ENCODE measurements around the gene HDAC3.

HDAC3 gene

DNA sequence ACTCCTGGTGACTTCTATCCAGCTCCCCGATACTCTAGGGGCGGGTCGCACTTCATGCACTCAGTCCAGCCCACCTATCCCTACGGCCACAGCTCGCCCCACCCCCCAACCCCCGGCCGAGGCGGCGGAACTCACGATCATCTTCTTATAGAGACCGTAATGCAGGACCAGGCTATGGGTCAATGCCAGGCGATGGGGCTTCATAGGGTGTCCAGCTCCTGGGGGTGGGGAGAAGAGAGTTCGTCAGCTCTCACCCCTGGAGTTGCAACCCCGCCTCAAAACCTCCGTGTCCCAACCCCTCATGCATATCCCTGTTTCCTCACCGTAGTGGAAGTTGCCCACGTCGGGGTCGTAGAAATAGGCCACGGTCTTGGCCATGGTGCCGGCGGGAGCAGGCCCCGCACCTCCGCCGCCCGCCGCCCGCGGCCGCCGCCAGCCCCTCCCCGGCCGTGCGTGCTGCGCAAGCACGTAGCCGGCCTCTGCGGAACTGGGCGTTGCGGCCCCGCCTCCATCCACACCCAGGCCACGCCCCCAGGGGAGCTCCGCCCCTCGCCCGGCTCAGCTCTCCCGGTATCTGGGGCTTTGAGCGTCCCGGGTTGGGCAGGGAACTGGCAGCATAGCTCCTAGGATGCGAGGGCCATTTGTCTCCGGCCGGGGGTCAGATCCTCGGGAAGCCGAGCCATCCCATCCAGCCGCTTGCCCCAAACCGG is at the start of gene HDAC3, which contains the start of gene RELL2:
Gene HDAC3 (minus strand): TSS at position 437 of the 710 bp plus-strand sequence. CDS start 59 bp downstream, at position 378.
Gene RELL2 (plus strand): TSS at position 585 of the 710 bp plus-strand sequence. CDS start 1,229 bp downstream, outside the sequence.
- no peak for DNase-seq

DNA sequence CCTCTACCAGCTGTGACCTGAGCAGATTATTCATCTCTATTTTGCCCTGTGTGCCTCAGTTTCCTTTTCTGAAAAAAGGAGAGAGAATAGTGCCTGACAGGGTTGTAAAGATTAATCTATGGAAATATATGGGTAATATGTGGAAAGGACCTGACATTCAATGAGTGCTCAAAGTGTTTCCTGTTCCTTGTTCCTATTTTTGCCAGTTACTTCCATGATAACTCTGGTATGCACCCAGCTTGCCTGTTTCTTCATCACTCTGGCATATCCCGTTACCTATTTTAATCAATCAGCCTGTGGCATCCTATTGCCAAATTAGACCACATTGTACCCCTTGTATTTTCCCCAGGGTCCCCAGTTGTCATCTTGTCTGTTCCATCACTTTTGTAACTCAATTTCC is 48.9 kb upstream of the HDAC3 start:
- DNase-seq: no peak

DNA sequence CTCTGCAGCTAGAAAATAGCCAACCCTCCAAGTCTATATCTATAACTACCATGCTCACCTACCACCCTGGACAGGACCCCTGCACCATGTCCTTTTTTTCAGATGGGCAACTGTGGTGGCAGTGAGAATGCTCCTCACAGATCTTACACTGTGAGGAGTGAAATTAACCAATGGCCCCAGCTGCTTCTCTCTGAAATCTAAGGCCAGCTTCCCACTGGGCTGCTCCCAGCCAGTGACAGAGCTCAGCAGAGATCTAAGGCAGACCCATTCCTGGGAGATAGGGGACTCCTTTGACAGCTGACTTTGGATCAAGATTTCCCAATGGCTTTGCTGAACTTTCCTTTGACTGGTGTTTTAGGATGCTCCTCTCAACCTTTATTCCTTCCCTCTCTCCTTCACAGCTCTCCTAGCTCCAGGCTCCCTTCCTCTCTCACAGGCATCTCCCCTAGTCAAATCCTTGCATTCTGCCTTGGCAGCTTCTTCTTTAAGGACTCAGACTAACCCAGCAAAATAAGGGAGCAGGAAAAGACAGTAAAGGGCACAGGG is 47.0 kb upstream of the HDAC3 start:
- no peak for DNase-seq

DNA sequence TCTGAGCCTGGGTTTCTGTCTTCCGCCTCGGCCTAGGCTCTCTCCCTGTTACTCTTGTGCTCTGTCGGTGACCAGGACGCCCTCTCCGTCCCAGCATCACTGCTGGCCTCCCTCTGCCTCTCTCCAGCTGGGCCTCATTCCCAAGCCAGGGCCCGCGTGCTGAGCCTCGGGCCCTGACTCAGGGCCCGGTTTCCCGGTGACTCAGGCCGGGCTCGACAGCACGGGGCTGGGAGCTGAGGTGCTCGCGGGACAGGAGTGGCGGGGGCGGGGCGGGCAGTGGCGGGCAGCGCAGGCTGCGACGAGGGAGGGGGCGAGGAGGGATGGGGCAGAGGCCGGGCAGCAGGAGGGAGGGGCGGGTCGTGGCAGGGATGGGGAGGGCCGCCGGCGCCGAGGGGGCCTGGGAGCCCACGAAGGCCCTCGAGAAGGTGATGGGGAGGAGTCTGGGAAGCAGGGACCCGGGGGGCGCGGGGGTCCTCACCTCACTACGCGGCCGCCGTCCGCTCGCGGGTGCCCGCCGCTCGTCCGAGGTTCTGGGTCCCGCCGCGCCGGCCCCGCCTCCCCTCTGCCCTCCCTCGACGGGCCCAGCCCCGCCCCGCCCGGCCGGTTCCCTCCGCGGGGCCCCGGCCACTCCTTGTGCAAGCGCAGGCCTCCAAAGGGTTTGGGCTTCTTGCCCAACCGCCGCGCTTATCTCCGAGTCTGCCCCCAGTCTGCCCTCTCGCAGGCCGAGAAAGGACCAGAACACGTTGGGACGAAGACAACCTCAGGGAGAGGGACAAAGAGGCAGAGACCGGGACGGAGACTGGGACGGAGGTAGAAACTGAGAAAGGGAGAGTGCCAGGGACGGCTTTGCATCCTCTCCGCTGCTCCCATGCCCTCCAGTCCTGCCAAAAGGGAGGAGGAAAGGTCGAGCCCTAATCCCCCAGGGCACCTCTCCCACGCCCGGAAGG is 45.3 kb upstream of the HDAC3 start, which contains the start of gene ARAP3:
Gene ARAP3 (minus strand): TSS at position 536 of the 947 bp plus-strand sequence. CDS start 1,744 bp downstream, outside the sequence.
- DNase-seq: no peak

DNA sequence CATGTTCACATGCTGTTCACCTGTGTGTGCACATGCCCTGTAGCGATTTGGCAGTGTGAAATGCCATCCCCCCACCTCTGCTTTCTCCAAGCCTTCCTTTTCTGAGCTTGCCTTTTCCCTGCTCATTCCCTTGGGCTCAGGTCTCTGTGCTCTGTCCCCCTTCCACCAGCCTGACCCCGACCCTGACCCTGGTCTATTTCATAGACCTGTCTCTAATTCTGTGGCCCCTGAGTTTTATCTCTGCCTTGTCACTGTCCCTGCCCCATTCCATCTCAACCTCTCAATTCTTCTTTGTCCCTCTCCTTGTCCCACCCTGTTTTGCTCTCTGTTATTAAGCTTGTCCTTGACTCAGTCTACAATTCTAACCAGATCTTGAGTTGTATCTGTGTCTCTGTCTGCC is 44.6 kb upstream of the HDAC3 start:
- no peak for DNase-seq

DNA sequence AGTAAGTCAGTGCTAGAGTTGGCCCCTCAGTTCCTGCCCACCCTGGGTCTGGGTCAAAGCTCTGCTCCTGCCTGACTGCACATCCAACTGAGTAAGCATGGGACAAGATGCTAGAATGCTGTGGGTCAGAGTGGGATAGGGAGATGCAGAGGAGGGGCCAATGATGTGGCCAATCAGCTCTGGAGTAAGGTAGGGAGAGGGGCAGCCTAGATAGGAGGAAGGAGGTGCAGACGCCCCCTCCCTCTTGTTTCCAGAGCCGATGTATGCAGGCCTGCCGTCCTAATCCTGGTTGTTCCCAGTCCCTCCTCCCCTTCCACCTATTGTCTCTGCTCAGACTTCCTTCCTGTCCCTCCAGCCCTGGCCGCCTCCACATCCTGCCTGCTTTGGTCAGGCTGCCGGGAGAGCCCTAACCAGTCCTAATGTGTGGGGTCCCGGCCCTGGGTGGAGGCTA is 44.1 kb upstream of the HDAC3 start:
- no peak for DNase-seq

DNA sequence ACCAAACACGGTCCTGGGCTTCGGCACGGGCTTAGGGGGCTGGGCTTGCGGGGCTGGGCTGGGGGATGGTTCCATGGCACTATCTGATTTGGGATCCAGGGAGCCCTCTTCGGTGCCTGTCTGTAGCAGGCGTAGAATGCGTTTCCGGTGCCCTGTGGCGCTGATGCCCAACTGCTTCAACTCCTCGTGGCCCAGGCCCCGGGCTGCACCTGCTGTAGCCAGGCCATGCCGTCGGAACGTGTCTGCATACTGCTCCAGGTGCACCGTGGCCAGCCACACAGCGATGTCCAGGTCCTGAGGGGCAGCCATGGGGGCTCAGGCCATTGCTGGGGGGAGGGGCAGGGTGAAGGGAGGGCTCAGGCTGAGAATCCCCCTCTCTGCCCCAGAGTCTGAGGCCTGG is 43.5 kb upstream of the HDAC3 start:
- no peak for DNase-seq

DNA sequence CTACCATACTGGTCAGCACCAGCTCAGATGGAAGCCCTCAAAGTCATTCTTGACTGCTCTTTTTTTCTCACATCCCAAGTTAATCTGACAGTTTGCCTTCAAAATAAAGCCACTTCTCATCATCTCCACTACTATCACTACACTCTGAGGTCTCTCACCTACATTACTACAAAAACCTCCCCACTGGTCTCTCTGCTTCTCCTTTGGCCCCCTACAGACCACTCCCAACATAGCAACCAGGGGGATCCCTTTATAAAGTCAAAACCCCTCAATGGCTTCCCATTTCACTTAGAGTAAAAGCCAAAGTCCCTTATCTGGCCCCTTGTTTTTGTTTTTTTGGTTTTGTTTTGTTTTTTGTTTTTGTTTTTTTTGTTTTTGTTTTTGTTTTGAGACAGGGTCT is 40.8 kb upstream of the HDAC3 start:
- DNase-seq: no peak

DNA sequence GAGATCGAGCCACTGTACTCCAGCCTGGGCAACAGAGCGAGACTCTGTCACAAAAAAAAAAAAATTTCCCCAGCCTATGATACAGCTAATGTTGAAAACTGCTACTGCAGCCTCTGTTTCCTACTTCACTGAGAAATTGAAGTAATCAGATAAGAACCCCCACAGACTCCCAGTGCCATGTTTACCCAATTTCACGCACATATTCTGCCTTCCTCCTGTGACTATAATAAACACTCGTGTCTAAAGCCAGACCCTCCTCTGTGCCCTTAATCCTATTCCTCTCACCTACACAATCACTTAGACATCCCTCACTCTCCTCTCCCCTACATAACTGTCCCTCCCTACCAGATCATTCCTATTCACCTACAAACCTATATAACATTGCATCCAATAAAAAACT is 39.0 kb upstream of the HDAC3 start:
- no peak for DNase-seq

DNA sequence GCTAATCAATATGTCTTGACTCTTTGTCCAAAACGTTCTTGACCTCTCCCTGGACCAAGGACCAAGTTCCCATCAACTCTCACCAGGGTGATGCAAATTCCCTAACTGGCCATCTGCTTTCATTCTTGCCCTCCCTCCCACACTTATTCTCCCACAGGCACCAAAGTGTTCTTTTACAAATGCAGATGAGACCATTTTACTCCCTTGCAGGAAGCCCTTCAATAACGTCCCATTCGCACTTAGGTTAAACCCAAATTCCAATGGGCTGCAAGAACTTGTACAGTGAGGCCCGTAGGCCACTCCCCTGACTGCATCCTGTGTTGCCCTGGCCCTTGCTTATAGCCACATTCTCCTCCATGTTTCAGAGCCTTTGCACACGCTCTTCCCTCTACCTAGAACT is 38.1 kb upstream of the HDAC3 start:
- no peak for DNase-seq

DNA sequence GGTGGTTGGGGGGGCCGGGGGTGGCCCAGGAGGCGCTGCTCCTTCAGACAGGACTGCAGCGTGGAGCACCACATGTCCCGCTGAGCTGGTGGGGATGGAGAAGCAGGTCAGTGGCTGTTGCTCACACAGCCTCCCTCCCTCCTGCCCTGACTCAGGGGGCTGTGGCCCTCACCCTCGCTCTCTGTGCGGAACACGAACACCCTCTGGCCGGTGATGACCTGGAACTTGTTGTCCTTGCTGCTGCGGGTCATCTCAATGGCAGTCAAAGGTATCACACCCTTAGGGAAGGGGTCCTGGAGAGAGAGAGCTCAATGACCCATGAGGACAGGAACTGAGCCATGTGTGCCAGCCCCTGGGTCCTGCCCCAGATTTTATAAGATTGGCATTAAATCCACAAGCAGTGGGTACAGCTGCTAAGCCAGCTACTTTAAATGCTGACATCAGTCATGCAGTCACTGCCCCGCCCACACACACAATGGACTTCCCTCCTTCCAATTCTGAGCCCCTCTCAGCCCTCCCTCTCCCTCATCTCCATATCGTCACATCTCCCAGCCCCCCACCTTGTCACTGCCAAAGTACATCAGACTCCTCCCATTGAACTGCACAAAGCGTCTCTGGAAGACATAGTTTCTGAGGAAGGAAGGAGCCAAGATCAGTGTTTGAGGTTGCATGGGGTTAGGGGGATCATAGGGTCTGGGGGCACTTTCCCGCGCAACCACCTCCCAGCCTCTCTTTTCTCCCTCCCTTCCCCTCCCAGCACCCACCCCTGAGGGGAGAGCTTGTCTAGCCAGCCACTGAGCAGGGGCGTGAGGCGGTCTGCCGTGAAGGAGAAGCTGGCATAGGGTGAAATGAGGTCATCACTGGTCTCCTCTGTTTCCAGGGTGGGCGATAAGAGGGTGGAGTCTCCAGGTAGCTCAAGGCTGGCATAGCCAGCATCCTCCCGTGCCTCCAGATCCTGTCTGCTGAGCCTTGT is 36.5 kb upstream of the HDAC3 start:
- no peak for DNase-seq

DNA sequence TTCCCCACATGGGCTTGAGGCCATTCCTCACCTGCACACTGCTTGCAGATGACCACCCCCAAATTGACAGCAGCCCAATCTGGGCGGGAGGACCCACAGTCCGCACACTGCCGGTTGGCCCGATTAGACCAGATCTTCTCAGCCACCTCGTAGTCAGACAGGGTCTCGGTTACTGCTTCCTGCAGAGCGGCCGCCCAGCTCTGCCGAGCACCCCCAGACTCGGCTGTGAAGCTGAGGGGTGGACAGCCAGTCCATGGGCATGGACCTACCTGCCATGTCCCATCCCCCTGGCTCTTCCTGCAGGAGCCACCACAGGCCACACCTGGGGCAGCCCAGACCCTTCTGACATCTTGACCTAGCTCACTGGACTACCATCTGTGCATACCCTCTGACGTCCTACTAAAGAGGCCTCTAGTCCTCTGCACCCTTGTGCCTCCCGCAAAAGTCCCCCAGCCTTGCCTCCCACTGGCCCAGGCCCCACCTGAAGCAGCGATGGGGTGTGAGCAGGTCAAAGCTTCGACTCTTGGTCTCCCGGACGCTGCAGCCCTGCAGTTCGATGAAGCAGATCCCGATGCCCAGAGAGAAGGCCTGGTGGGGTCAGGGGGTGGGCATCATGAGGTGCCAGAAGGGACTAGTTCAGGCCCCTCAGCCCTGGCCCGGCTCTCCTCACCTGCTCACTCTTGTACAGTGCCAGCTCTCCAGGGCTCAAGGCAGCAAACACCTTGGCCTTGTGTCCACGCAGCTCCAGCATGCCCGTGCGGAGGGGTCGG is 35.6 kb upstream of the HDAC3 start:
- no peak for DNase-seq

DNA sequence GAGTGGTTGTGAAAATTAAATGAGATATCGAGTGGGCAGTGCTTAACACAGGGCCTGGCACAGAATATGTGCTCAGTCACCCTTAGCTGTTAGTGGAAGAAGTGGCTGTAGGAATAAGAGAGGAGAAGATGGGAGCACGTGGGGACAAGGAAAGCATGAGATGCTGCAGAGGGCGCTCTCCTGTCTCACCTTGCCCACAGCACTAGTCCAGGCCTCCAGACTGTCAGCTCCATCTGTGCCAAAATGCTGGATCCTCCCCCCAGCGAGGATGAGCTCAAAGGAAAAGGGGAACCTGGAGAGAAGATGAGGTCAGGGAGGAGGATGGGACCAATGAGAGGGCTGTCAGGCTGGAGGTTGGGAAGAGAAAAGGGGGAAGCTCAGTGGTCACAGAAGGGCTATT is 32.9 kb upstream of the HDAC3 start:
- DNase-seq: no peak

DNA sequence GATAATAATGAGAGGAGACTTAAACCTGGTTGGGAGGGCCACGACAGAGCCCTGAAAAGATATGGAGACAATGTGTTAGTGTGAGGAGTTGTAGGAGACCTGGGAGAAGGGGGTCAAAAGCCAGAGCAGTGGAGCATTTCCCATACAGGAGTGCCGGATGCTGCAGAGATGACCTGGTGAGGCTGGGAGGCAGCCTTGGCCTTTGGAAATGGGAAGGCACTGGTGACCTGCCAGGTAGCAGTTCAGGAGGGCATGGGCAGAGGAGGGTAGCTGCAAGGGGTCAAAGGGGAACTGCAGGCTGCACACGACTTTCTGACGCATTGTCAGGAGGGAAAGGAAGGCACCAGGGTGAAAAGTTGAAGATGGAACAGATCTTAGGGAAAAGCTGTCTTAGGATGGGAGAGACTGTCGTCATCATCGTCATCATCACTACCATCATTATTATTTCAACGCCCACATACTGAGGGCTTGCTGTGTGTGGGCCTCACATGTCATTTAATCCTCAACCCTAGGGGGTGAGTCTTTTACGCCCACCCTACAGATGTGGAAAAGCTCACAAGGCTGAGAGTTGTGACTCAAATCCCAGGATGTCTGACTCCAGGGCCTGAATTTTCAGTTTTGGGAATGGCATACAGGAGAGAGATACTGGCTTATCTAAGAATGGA is 32.1 kb upstream of the HDAC3 start:
- DNase-seq: no peak

DNA sequence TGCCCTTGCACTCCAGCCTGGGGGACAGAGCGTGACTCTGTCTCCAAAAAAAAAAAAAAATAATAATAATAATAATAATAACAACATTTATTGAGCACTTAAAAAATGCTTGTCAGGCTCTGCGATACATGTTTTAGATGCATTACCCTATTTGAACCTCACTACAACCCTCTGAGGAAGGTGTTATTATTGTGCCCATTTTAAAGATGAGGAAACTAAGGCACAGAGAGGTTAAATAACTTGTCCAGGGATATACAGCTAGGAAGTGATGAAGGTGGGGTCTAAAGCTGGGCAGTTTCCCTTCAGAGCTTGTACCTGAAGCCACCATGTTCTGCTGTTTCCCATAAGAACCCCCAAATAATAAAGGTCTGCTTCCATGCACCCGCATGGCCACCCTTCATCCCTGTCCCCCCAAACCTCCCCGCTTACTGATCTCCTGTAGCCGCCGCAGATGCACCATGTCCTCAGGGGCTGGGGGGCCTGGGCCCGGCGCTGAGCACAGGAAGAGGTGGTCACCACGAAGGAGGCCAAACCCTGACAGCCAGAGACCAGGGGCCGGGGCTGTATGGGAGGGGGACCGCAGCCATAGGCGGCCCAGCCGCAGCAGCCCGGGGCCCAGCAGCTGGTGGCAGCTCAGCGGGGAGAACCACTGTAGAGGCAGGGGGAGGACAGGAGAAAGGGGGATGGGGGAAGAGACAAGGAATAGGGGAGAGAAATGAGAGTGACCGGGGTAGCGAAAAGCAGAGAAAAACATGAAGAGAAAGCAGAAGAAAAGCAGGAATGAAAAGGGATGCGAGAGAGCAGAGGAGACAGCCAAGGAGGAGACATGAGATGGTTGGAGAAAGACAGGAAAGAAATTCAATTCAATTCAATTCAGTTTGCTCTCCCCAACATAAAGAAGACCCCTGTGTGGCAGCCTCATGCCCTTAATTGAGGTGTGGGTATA is 29.6 kb upstream of the HDAC3 start:
- DNase-seq: no peak

DNA sequence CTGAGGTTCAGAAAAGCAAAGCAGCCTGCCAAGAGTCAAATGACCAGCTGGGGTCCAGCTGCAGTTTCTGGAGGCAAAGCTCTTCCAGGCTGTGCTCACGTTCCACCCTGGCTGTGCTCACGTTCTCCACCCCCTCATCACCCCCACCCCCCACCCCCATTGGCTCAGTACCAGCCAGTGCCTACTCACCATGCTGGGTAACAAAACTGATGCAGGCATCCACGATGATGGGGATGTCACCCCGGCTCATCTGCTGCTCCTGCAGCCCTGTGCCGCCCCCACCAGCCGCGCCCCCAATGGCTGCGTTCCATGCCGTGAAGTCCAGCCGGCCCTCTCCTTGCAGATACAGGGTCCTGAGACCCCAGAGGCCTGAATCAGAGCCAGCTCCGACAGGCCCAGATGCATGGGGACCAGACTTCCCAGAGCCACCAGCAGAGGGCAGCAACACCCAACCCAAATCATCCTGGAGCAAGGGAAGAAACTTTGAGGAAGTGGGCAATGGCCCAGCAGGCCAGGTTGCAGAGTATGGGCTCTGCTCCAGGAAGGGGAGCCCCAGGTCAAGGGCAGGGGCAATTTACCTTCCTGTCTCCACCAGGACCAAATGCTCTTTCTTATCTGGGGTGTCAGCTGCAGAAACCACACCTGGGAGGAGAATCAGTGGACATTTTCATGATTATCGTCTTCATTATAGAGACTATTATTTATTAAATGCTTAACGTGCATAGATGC is 28.2 kb upstream of the HDAC3 start:
- DNase-seq: no peak

DNA sequence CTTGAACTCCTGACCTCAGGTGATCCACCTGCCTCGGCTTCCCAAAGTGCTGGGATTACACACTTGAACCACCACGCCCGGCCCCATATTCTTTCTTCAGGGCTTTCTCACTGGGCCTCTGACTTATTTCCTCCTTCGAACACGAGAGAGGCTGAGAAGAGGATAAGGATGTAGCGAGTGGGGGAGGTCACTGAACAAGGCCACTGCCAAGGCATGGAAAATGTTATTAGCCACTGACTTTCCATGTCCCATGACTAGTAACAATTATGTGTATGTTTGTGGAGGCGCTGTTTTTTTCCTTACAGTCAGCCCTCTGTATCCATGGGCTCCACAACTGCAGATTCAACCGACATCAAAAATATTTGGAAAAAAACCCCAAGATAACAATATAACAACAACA is 26.9 kb upstream of the HDAC3 start:
- no peak for DNase-seq

DNA sequence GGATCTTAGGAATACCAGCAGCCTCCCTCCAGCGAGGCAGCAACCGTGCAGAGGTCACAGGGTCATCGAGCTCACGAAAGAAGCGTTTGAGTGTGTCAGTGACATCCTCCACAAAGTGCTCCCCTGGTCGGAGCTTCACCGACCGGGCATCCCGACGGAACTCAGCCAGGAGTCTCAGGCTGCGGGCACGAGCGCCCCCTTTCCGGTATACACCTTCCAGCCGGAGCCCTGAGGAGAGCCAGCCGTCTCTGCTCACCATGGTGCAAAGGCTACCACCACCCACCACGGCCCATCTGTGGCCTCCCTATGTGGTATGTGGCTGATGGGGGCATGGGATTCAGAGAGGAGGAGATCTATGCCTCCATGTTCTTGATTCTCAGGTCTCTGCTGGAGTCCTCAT is 25.4 kb upstream of the HDAC3 start:
- DNase-seq: no peak

Data from NCI-H187 treated with DMSO at 0.1 percent for 48 hours (cell line).